Mesenchymal stem cell (in vitro differentiated cells and primary cell): Measurements from ENCODE around the gene LRCOL1.

ENCODE experiments used
- DNase-seq: peaks from one replicate; pipeline ENCODE4 v3.0.0-alpha.2; 2013
- H2AFZ ChIP-seq: one replicate; pipeline ENCODE4 v1.6.1; 2013; ENCODE audit warnings: low read depth, mild to moderate bottlenecking, control low read depth, inconsistent platforms, low read length, moderate library complexity
- H2AK5ac ChIP-seq: 2 replicates; pipeline ENCODE4 v1.6.1; 2013; ENCODE audit warnings: low read length, moderate library complexity, mild to moderate bottlenecking, inconsistent platforms; ENCODE audit not compliant: severe bottlenecking
- H2BK120ac ChIP-seq: one replicate; pipeline ENCODE4 v1.6.1; 2013; ENCODE audit warnings: low read depth, mild to moderate bottlenecking, inconsistent platforms, low read length, moderate library complexity
- H2BK12ac ChIP-seq, 2 experiments: one replicate each; pipeline ENCODE4 v1.6.1; 2013; ENCODE audit warnings: inconsistent platforms in 2 of 2, low read length in 2 of 2, mild to moderate bottlenecking in 2 of 2, moderate library complexity in 2 of 2, control low read depth in 1 of 2
- H2BK15ac ChIP-seq: one replicate; pipeline ENCODE4 v1.6.1; 2013; ENCODE audit warnings: mild to moderate bottlenecking, low read depth, inconsistent platforms; ENCODE audit not compliant: poor library complexity, severe bottlenecking
- H2BK5ac ChIP-seq: 2 replicates; pipeline ENCODE4 v1.6.1; 2013; ENCODE audit warnings: low read depth, mild to moderate bottlenecking, low read length, control low read depth, inconsistent platforms; ENCODE audit not compliant: poor library complexity, severe bottlenecking
- H3K14ac ChIP-seq, 2 experiments: one replicate each; pipeline ENCODE4 v1.6.1; 2013; ENCODE audit warnings: inconsistent platforms in 2 of 2, low read length in 2 of 2, control low read depth in 1 of 2, mild to moderate bottlenecking in 1 of 2, moderate library complexity in 1 of 2
- H3K18ac ChIP-seq, 2 experiments: one replicate each; pipeline ENCODE4 v1.6.1; 2013; ENCODE audit warnings: inconsistent platforms in 2 of 2, low read length in 2 of 2, control low read depth in 1 of 2, low read depth in 1 of 2, mild to moderate bottlenecking in 1 of 2
- H3K23ac ChIP-seq, 2 experiments: one replicate each; pipeline ENCODE4 v1.6.1; 2013; ENCODE audit warnings: inconsistent platforms in 2 of 2, low read length in 2 of 2, mild to moderate bottlenecking in 2 of 2, moderate library complexity in 2 of 2, control low read depth in 1 of 2
- H3K27ac ChIP-seq: 2 replicates; pipeline ENCODE4 v1.5.1; 2013; ENCODE audit warnings: mild to moderate bottlenecking, moderate library complexity, low read length, control low read depth, inconsistent platforms; ENCODE audit not compliant: poor library complexity, severe bottlenecking
- H3K27me3 ChIP-seq, 2 experiments: 2 replicates each; pipeline versions ENCODE4 v1.6.1 to v1.7.0; 2013; ENCODE audit warnings: low read length in 2 of 2, mild to moderate bottlenecking in 2 of 2, moderate library complexity in 2 of 2, control low read depth in 1 of 2, inconsistent platforms in 1 of 2; ENCODE audit not compliant: control insufficient read depth in 1 of 2, insufficient read depth in 1 of 2
- H3K36me3 ChIP-seq, 2 experiments: 2 replicates each; pipeline versions ENCODE4 v1.6.1 to v1.7.0; 2013; ENCODE audit warnings: low read length in 2 of 2, control low read depth in 1 of 2, inconsistent platforms in 1 of 2, low read depth in 1 of 2, mild to moderate bottlenecking in 1 of 2; ENCODE audit not compliant: insufficient read depth in 2 of 2, control insufficient read depth in 1 of 2
- H3K4ac ChIP-seq, 2 experiments: one replicate each; pipeline ENCODE4 v1.6.1; 2013; ENCODE audit warnings: inconsistent platforms in 2 of 2, low read length in 2 of 2, mild to moderate bottlenecking in 2 of 2, moderate library complexity in 2 of 2, control low read depth in 1 of 2, low read depth in 1 of 2
- H3K4me1 ChIP-seq: 2 replicates; pipeline ENCODE4 v1.6.1; 2013; ENCODE audit warnings: low read depth, low read length, control low read depth; ENCODE audit not compliant: control insufficient read depth, insufficient read depth
- H3K4me2 ChIP-seq: 2 replicates; pipeline ENCODE4 v1.6.1; 2013; ENCODE audit warnings: low read length, mild to moderate bottlenecking, inconsistent platforms; ENCODE audit not compliant: poor library complexity, severe bottlenecking
- H3K4me3 ChIP-seq, 2 experiments: 2 replicates each; pipeline versions ENCODE4 v1.5.1 to v1.7.0; 2013; ENCODE audit warnings: low read length in 2 of 2, mild to moderate bottlenecking in 2 of 2, control low read depth in 1 of 2, low read depth in 1 of 2; ENCODE audit not compliant: insufficient read depth in 1 of 2
- H3K79me1 ChIP-seq: replicated peaks from 2 replicates; pipeline ENCODE4 v1.6.1; 2013; ENCODE audit warnings: mild to moderate bottlenecking, control low read depth, low read length, inconsistent platforms; ENCODE audit not compliant: poor library complexity, severe bottlenecking
- H3K9ac ChIP-seq: 2 replicates; pipeline ENCODE4 v1.7.0; 2013; ENCODE audit warnings: mild to moderate bottlenecking, low read length, moderate library complexity
- H3K9me3 ChIP-seq: 2 replicates; pipeline ENCODE4 v1.7.0; 2013; ENCODE audit warnings: mild to moderate bottlenecking, low read length; ENCODE audit not compliant: control insufficient read depth
- H4K8ac ChIP-seq: one replicate; pipeline ENCODE4 v1.6.1; 2013; ENCODE audit warnings: inconsistent platforms, mild to moderate bottlenecking, low read length, moderate library complexity
- H4K91ac ChIP-seq: one replicate; pipeline ENCODE4 v1.6.1; 2013; ENCODE audit warnings: mild to moderate bottlenecking, low read length, inconsistent platforms
- WGBS: methylation state at CpG from one replicate; pipeline ENCODE4 v1.1.7; 2013; ENCODE audit warnings: mixed read lengths; 5-methylcytosine and 5-hydroxymethylcytosine counted together

LRCOL1 gene

GRCh38 chr12:132579744-132580143 is 30.6 kb downstream of the LRCOL1 start:
- H3K23ac ChIP-seq = no peak overlapping the region
- H3K18ac ChIP-seq = no peak overlapping the region
- 94% methylated on average over 10 of the region's 12 CpGs for WGBS
- H2AK5ac ChIP-seq = no peak overlapping the region
- H3K14ac ChIP-seq = no peak overlapping the region
- H4K8ac ChIP-seq = no peak overlapping the region
- H2AFZ ChIP-seq = no peak overlapping the region
- H3K36me3 ChIP-seq = peaks cover 14 to 74% of the 10 kb centered on the region in 2 experiments
- H3K27me3 ChIP-seq = peaks cover 5 to 14% of the 10 kb centered on the region in 2 experiments
- no peak overlapping the region for H3K4ac ChIP-seq
- H2BK12ac ChIP-seq = no peak overlapping the region
- no peak overlapping the region for H4K91ac ChIP-seq
- DNase-seq = no peak
- no peak overlapping the region for H3K4me3 ChIP-seq
- H3K9ac ChIP-seq = no peak overlapping the region
- H3K9me3 ChIP-seq = no peaks in the 10 kb centered on the region
- H2BK120ac ChIP-seq = no peak overlapping the region
- no peak overlapping the region for H2BK15ac ChIP-seq
- H3K27ac ChIP-seq = no peak overlapping the region
- H2BK5ac ChIP-seq = no peak overlapping the region
- H3K4me2 ChIP-seq = no peak overlapping the region
- H3K4me1 ChIP-seq = peaks cover 14% of the 10 kb centered on the region
- no peaks in the 10 kb centered on the region for H3K79me1 ChIP-seq

- H3K23ac ChIP-seq = no peak overlapping the region
- peaks cover 5 to 7% of the 10 kb centered on the region in 2 experiments for H3K27me3 ChIP-seq
- no peak overlapping the region for H3K4ac ChIP-seq
- peaks cover 14% of the 10 kb centered on the region for H3K4me1 ChIP-seq
- DNase-seq = no peak
- H3K9me3 ChIP-seq = no peaks in the 10 kb centered on the region
- H3K79me1 ChIP-seq = no peaks in the 10 kb centered on the region
- H2BK5ac ChIP-seq = no peak overlapping the region
- no peak overlapping the region for H2BK120ac ChIP-seq
- no peak overlapping the region for H2AK5ac ChIP-seq
- no peak overlapping the region for H3K4me3 ChIP-seq
- H3K36me3 ChIP-seq = peaks cover 18 to 80% of the 10 kb centered on the region in 2 experiments
- H3K9ac ChIP-seq = no peak overlapping the region
- H4K8ac ChIP-seq = no peak overlapping the region
- H2BK12ac ChIP-seq = no peak overlapping the region
- no peak overlapping the region for H2BK15ac ChIP-seq
- 91% methylated on average over 11 of the region's 11 CpGs for WGBS
- no peak overlapping the region for H3K18ac ChIP-seq
- H3K14ac ChIP-seq = no peak overlapping the region
- no peak overlapping the region for H2AFZ ChIP-seq
- H3K27ac ChIP-seq = no peak overlapping the region
- no peak overlapping the region for H4K91ac ChIP-seq
- no peak overlapping the region for H3K4me2 ChIP-seq
Measured at GRCh38 chr12:132578826-132579225, 31.6 kb downstream of the LRCOL1 start.

GRCh38 chr12:132578118-132578517 is 32.3 kb downstream of the LRCOL1 start:
- H3K4me3 ChIP-seq = no peak overlapping the region
- peaks cover under 1% of the 10 kb centered on the region for H3K79me1 ChIP-seq
- WGBS = 88% methylated on average over 10 of the region's 11 CpGs
- H3K4me1 ChIP-seq = peaks cover 10% of the 10 kb centered on the region
- no peak overlapping the region for H2AFZ ChIP-seq
- no peak overlapping the region for H2BK15ac ChIP-seq
- no peak overlapping the region for H2BK5ac ChIP-seq
- no peak overlapping the region for H4K8ac ChIP-seq
- peaks cover 5% of the 10 kb centered on the region in 2 experiments for H3K27me3 ChIP-seq
- no peak overlapping the region for H3K4ac ChIP-seq
- no peak overlapping the region for H3K14ac ChIP-seq
- H3K4me2 ChIP-seq = no peak overlapping the region
- H3K18ac ChIP-seq = no peak overlapping the region
- DNase-seq = no peak
- no peak overlapping the region for H3K27ac ChIP-seq
- no peak overlapping the region for H3K23ac ChIP-seq
- H2BK120ac ChIP-seq = no peak overlapping the region
- H2AK5ac ChIP-seq = no peak overlapping the region
- peaks cover 18 to 80% of the 10 kb centered on the region in 2 experiments for H3K36me3 ChIP-seq
- no peak overlapping the region for H4K91ac ChIP-seq
- no peaks in the 10 kb centered on the region for H3K9me3 ChIP-seq
- no peak overlapping the region for H2BK12ac ChIP-seq
- no peak overlapping the region for H3K9ac ChIP-seq

- Histone ChIP-seq H4K91ac (no peak overlapping the region), H3K4me3 (no peak overlapping the region), H2BK5ac (no peak overlapping the region), H2AK5ac (no peak overlapping the region), H2BK12ac (no peak overlapping the region), H3K18ac (no peak overlapping the region), H3K23ac (no peak overlapping the region), H3K14ac (no peak overlapping the region), H3K4me1 (peaks cover 3% of the 10 kb centered on the region), H3K27ac (no peak overlapping the region), H2AFZ (no peak overlapping the region), H3K36me3 (peaks cover 18 to 80% of the 10 kb centered on the region in 2 experiments), H3K27me3 (peaks cover under 1 to 1% of the 10 kb centered on the region in 2 experiments), H3K4me2 (no peak overlapping the region), H3K79me1 (peaks cover 1% of the 10 kb centered on the region), H2BK15ac (no peak overlapping the region), H3K9me3 (no peaks in the 10 kb centered on the region), H4K8ac (no peak overlapping the region), H3K9ac (no peak overlapping the region), H2BK120ac (no peak overlapping the region), H3K4ac (no peak overlapping the region)
- 95% methylated on average over 22 of the region's 22 CpGs for WGBS
- DNase-seq = no peak
Measured at GRCh38 chr12:132577191-132577920, 33.0 kb downstream of the LRCOL1 start.
